Mesodermal cell (in vitro differentiated cells): Measurements from ENCODE around the gene SPNS2.

Experiments
- H3K27ac ChIP-seq: 2 replicates; pipeline ENCODE4 v1.7.0; 2013; ENCODE audit warnings: mild to moderate bottlenecking, low read depth, low read length, moderate library complexity; ENCODE audit not compliant: severe bottlenecking
- H3K36me3 ChIP-seq: 2 replicates; pipeline ENCODE4 v1.7.1; 2013; ENCODE audit warnings: mild to moderate bottlenecking, low read length, moderate library complexity; ENCODE audit not compliant: control insufficient read depth, insufficient read depth
- H3K4me1 ChIP-seq: one replicate; pipeline ENCODE4 v1.7.1; 2013; ENCODE audit warnings: mild to moderate bottlenecking, low read length; ENCODE audit not compliant: insufficient read depth, control insufficient read depth, poor library complexity, severe bottlenecking
- H3K4me3 ChIP-seq: 2 replicates; pipeline ENCODE4 v1.7.0; 2013; ENCODE audit warnings: low read length, control low read depth, mild to moderate bottlenecking; ENCODE audit not compliant: insufficient read depth, poor library complexity, severe bottlenecking; ENCODE audit errors: extremely low read depth
- H3K9me3 ChIP-seq: 2 replicates; pipeline ENCODE4 v1.7.1; 2013; ENCODE audit warnings: mild to moderate bottlenecking, low read length, moderate library complexity; ENCODE audit not compliant: control insufficient read depth
- WGBS, 2 experiments: methylation state at CpG; one replicate each; pipeline ENCODE4 v1.1.5; 2013; ENCODE audit warnings: missing lambda C conversion rate in 2 of 2; ENCODE audit not compliant: insufficient coverage in 2 of 2; 5-methylcytosine and 5-hydroxymethylcytosine counted together

Gene SPNS2

GRCh38 chr17:4506175-4506813, 7.6 kb downstream of the SPNS2 start:
- no peaks in the 10 kb centered on the region for H3K36me3 ChIP-seq
- peaks cover 5% of the 10 kb centered on the region for H3K4me1 ChIP-seq
- WGBS, 2 experiments, result 70 to 80% methylated on average over 11 of the region's 13 CpGs
- H3K27ac ChIP-seq, result no peak overlapping the region
- no peak overlapping the region for H3K4me3 ChIP-seq
- no peaks in the 10 kb centered on the region for H3K9me3 ChIP-seq

DNA sequence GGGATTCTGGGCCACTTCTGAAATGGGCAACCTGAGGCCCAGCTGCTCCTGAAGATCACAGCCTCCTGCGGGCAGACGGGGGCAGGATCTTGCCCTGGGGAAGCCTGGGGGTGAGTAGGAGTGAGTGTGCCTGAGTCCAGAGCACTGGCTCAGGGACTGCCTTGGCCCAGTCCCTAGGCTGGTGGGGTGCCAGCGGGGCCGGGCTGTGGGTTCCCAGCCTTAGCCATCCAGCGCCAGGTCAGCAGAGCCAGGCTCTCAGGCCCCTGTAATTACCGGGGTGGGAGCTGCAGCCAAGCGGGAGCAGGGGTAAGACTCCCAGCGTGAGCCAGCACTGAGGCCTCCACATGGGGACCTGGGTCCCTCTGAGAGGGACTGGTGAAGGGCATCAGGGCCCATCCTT, 8.2 kb downstream of the SPNS2 start:
- no peak overlapping the region for H3K27ac ChIP-seq
- H3K4me1 ChIP-seq, result peaks cover 5% of the 10 kb centered on the region
- H3K9me3 ChIP-seq, result no peaks in the 10 kb centered on the region
- H3K4me3 ChIP-seq, result no peak overlapping the region
- 89 to 94% methylated on average over 6 to 8 of the region's 8 CpGs for WGBS, 2 experiments
- H3K36me3 ChIP-seq, result no peaks in the 10 kb centered on the region

DNA sequence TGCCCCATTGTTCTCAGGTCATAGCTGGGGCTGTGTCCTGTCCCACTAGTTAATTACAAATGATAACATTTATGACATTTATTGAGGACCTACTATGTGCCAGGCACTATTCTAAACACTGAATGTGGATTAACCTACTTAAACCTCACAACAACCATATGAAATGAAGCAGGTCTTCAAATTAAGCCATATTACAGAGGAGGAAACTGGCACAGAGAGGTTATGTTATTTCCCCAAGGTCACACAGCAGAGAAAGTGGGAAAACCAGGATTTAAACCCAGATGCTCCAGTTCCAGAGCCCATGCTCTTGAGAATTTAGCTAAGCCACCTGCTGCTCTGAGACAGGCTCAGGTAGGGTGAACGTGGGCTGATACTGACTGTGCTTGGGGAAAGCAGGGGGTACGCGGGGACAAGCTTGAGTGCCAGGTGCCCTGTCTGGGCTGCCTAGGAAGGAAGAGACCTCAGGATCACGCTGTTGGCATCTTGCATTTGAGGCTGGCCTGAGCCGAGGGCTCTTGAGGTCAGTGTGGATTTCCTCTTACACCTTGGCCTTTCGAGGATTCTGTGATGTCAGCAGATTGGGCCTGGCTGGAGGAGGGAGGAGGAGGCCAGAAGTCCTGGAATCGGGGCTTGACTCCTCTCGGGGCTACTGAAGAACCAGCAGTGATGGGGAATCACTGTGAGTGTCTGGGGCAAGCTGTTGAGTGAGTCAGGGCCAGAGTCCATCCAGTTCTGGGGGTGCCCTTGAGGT, 8.9 kb downstream of the SPNS2 start:
- Histone ChIP-seq H3K9me3 (no peaks in the 10 kb centered on the region), H3K36me3 (no peaks in the 10 kb centered on the region), H3K4me1 (peaks cover 5% of the 10 kb centered on the region), H3K4me3 (no peak overlapping the region), H3K27ac (no peak overlapping the region)
- 92 to 95% methylated on average over 8 of the region's 8 CpGs for WGBS, 2 experiments

GRCh38 chr17:4508207-4508606, 9.5 kb downstream of the SPNS2 start:
- WGBS, 2 experiments, result 94 to 100% methylated on average over 3 of the region's 3 CpGs
- no peak overlapping the region for H3K4me3 ChIP-seq
- no peaks in the 10 kb centered on the region for H3K9me3 ChIP-seq
- peaks cover 5% of the 10 kb centered on the region for H3K4me1 ChIP-seq
- no peak overlapping the region for H3K27ac ChIP-seq
- no peaks in the 10 kb centered on the region for H3K36me3 ChIP-seq

DNA sequence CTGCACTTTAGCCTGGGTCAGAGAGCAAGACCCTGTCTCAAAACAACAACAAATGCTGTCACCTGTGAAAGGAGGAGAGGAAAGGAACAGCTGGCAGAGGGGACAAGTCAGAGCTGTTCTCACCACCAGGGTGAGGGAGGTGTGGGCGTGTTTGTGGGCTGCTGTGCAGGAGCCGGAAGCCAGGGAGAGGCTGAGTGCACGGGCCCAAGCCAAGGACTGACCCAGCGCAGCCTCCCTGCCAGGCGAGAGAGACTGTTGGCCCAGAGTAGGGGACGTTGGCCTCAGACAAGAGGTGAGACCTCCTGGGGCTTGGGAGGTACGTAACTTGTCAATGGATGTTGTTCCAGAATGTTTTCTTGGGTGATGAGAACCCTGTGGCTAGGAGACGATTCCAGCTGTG, 10.7 kb downstream of the SPNS2 start:
- Histone ChIP-seq H3K27ac (no peak overlapping the region), H3K4me1 (peaks cover 5% of the 10 kb centered on the region), H3K4me3 (no peak overlapping the region), H3K9me3 (no peaks in the 10 kb centered on the region), H3K36me3 (no peaks in the 10 kb centered on the region)
- WGBS, 2 experiments, result 84 to 92% methylated on average over 4 to 7 of the region's 8 CpGs

GRCh38 chr17:4509923-4510617, 11.4 kb downstream of the SPNS2 start:
- Histone ChIP-seq H3K9me3 (no peaks in the 10 kb centered on the region), H3K36me3 (no peaks in the 10 kb centered on the region), H3K4me1 (peaks cover 5% of the 10 kb centered on the region), H3K27ac (no peak overlapping the region), H3K4me3 (no peak overlapping the region)
- WGBS, 2 experiments, result 92 to 97% methylated on average over 17 to 20 of the region's 21 CpGs

DNA sequence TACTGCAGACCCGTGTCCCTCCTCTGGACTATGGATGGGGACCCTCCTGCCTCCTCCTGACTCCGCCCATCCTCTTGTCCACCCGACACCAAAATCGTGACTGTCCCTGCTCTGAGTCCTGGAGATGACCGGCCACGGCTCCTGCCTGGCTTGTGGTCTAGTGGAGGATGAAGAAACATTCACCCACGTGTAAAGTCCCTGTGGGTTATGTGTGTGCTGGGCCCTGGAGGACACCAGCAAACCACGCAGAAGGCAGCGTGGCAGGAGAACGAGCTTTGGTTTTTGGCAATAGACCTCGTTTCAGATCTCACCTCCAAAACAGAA, 11.9 kb downstream of the SPNS2 start:
- Histone ChIP-seq H3K36me3 (no peaks in the 10 kb centered on the region), H3K9me3 (no peaks in the 10 kb centered on the region), H3K4me1 (no peaks in the 10 kb centered on the region), H3K4me3 (no peak overlapping the region), H3K27ac (no peak overlapping the region)
- WGBS, 2 experiments, result 84 to 85% methylated on average over 6 to 8 of the region's 11 CpGs

DNA sequence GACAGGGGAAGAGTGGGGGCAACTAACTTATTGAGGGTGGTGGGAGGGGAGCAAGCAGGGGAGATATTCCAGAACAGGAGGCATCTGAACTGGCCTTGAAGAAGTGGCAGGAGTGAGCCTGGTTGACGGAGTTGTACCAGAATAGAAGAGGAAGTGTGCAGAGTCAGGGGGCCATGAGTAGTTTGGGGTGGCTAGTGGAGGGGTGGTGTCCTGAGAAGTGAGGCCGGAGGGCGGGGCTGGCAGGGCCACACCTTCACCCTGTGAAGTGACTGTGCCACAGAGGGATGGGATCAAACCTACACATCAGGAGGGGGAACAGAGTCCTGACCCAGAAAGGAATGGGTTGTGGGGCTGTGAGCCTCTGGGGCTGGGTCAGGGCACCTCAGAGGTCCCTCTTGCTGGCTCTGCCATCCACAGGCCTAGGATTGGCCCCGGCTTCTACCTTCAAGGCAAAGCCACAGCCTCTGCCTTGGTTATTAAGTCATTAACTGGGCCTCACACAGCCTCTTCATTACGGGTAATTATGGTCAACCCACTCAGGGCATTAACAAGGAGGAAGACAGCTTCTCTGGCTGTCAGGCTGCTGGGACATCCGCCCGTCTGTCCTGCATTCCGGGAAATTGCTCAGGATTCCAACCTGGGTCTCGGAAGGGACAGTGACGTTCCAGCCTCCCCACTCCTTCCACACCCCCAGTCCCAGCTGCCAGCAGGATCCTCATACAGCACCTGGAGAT, 12.7 kb downstream of the SPNS2 start:
- H3K4me3 ChIP-seq, result no peak overlapping the region
- 89 to 93% methylated on average over 10 of the region's 10 CpGs for WGBS, 2 experiments
- no peaks in the 10 kb centered on the region for H3K36me3 ChIP-seq
- no peak overlapping the region for H3K27ac ChIP-seq
- H3K9me3 ChIP-seq, result no peaks in the 10 kb centered on the region
- no peaks in the 10 kb centered on the region for H3K4me1 ChIP-seq

DNA sequence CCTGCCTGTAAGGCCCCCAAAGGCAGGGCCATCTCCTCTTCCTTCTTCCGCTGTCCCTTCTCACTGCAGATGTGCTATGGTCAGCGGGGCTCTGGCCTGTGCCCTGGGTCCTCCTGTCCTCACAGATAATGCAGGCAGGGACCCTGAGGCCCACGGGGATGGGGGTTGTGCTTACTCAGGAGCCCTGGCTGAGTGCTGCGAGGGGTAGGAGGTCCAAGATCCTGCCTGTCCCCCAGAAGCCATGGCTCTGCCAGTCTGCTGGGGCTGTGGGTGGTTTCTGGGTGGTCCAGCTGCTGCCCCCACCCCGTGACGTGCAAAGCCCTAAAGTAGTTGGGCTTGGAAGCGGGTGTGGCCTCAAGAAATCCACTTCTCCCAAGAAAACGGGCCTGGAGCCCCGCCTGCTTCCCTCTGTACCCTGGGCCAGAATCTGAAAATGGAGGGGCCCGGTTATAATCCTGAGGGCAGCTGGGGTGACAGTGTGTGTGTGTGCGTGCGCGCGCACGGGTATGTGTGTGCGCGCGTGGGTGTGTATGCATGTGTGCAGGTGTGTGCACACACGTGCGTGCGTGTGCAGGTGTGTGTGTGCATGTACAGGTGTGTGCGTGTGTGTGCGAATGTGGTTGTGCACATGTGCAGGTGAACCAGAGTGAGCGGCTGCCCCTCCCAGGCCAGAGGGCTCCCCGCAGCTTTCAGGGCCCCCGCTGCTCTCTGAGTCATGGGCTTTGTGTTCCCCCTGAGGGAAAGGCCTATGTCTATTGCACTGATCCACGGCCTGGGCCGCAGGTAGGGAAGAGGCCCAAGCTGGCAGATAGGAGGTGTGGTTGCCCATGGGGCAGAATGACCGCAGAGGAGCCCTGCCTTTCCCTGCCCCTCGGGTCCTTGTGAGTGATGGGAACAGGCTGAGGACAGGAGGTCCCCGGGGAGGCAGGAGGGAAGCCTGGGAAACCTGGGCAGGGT, 13.8 kb downstream of the SPNS2 start:
- H3K36me3 ChIP-seq, result no peaks in the 10 kb centered on the region
- no peak overlapping the region for H3K4me3 ChIP-seq
- H3K4me1 ChIP-seq, result no peaks in the 10 kb centered on the region
- H3K27ac ChIP-seq, result no peak overlapping the region
- WGBS, 2 experiments, result 92 to 95% methylated on average over 28 to 29 of the region's 31 CpGs
- H3K9me3 ChIP-seq, result no peaks in the 10 kb centered on the region
